K562 (cell line): ENCODE data around the gene RBM34. TPM values are rescaled to one million over a fixed set of nuclear protein-coding genes. Genes with fewer than 3 reads are reported as not detected.

Source experiments
- ATAC-seq: fragments of 200-7000 bp; cut with Tn5 transposase; 3 replicates; pipeline ENCODE4 v1.9.1; 2020; ENCODE audit warnings: moderate library complexity
- BruUV-seq: library from RNA; stranded (reverse); fragments of 400-500 nt; replicated peaks from 2 replicates; lab custom pipeline; 2021; lab: Mats Ljungman, UMichigan
- CTCF ChIA-PET: fragments of 300-600 bp; formaldehyde crosslinking; extraction: SDS; loops from one replicate; lab custom pipeline; 2021; ENCODE audit warnings: low intra/inter-chr PET ratio; lab: Yijun Ruan, JAX
- POLR2A ChIA-PET: fragments of 300-600, 350-650 bp; sonication (Branson Sonifier 250); formaldehyde crosslinking; extraction: SDS; loops from one replicate; lab custom pipeline; 2021; ENCODE audit warnings: antibody characterized with exemption, inconsistent platforms; lab: Yijun Ruan, JAX
- DNase-seq, 4 experiments: peaks; one replicate each; pipeline versions ENCODE4 v3.0.0 to v3.0.0-alpha.2; 2011 to 2018; ENCODE audit warnings: low spot score in 3 of 4, mixed read lengths in 3 of 4; ENCODE audit errors: extremely low read depth in 1 of 4
- FAIRE-seq: peaks from 2 replicates; lab custom pipeline; 2011; peaks lifted over from hg19 to GRCh38; lab: Jason Lieb, UNC
- H2AFZ ChIP-seq: 2 replicates; pipeline ENCODE4 v1.6.0; 2011; ENCODE audit warnings: low read depth, low read length, control low read depth, inconsistent platforms
- H3K27ac ChIP-seq: fragments of 200-600 bp; 3 replicates; pipeline ENCODE4 v1.8.0; 2011; ENCODE audit warnings: low read depth, mild to moderate bottlenecking, control low read depth, inconsistent platforms, low read length, moderate library complexity, mixed read lengths; ENCODE audit errors: extremely low read depth
- H3K27me3 ChIP-seq, 2 experiments: fragments of 300-600 bp in 1 of 2; 2 replicates in 1 of 2; 3 replicates in 1 of 2; pipeline versions ENCODE4 v1.6.0 to v1.8.0; 2011; ENCODE audit warnings: inconsistent platforms in 2 of 2, low read length in 2 of 2, mild to moderate bottlenecking in 1 of 2, mixed read lengths in 1 of 2, moderate library complexity in 1 of 2; ENCODE audit not compliant: control insufficient read depth in 2 of 2, insufficient read depth in 2 of 2
- H3K36me3 ChIP-seq: fragments of 300-600 bp; 3 replicates; pipeline ENCODE4 v1.8.0; 2011; ENCODE audit warnings: mild to moderate bottlenecking, low read length, inconsistent platforms; ENCODE audit not compliant: control insufficient read depth, insufficient read depth
- H3K4me1 ChIP-seq, 2 experiments: fragments of 200-600 bp in 1 of 2; replicated peaks in 1 of 2; 2 replicates in 1 of 2; 3 replicates in 1 of 2; pipeline versions ENCODE4 v1.5.1 to v1.8.0; 2011; ENCODE audit warnings: inconsistent platforms in 2 of 2, low read length in 2 of 2, mild to moderate bottlenecking in 1 of 2, mixed read lengths in 1 of 2, moderate library complexity in 1 of 2; ENCODE audit not compliant: control insufficient read depth in 2 of 2, insufficient read depth in 2 of 2
- H3K4me2 ChIP-seq: 2 replicates; pipeline ENCODE4 v1.6.1; 2011; ENCODE audit warnings: low read length, control low read depth, inconsistent platforms, mixed read lengths; ENCODE audit not compliant: insufficient read depth
- H3K4me3 ChIP-seq: fragments of 200-600 bp; sonication (generic), shearing (Covaris generic); 2 replicates; pipeline ENCODE4 v1.5.1; 2016; ENCODE audit warnings: control low read depth, inconsistent platforms
- H3K79me2 ChIP-seq: fragments of 200-600 bp; 3 replicates; pipeline ENCODE4 v1.8.0; 2011; ENCODE audit warnings: low read length, inconsistent platforms; ENCODE audit not compliant: control insufficient read depth, insufficient read depth
- H3K9ac ChIP-seq, 2 experiments: 2 replicates each; pipeline versions ENCODE4 v1.6.0 to v1.6.1; 2011; ENCODE audit warnings: low read depth in 2 of 2, low read length in 2 of 2, control low read depth in 1 of 2, inconsistent platforms in 1 of 2, mild to moderate bottlenecking in 1 of 2, mixed read lengths in 1 of 2; ENCODE audit not compliant: insufficient read depth in 1 of 2
- H3K9me1 ChIP-seq: one replicate; pipeline ENCODE4 v1.6.0; 2011; ENCODE audit warnings: inconsistent platforms, mild to moderate bottlenecking, low read length, moderate library complexity; ENCODE audit not compliant: control insufficient read depth, insufficient read depth
- H3K9me3 ChIP-seq: replicated peaks from 2 replicates; pipeline ENCODE4 v1.5.1; 2011; ENCODE audit warnings: low read depth, low read length, inconsistent platforms; ENCODE audit not compliant: control insufficient read depth, insufficient read depth
- H4K20me1 ChIP-seq: replicated peaks from 2 replicates; pipeline ENCODE4 v1.6.1; 2011; ENCODE audit warnings: low read length, inconsistent platforms, mixed read lengths; ENCODE audit not compliant: control insufficient read depth, insufficient read depth
- CEBPB ChIP-seq: fragments of 450-650 bp; IDR thresholded peaks from 2 replicates; pipeline ENCODE4 v1.6.1; 2016; ENCODE audit warnings: missing genetic modification characterization, missing compliant biosample characterization
- MCM5 ChIP-seq: fragments of 450-650 bp; IDR thresholded peaks from 2 replicates; pipeline ENCODE4 v1.6.1; 2016; ENCODE audit warnings: low read depth
- PHB2 ChIP-seq: fragments of 450-650 bp; IDR thresholded peaks from 2 replicates; pipeline ENCODE4 v1.6.1; 2017; ENCODE audit warnings: low read depth
- TRIM28 ChIP-seq: fragments of 450-650 bp; IDR thresholded peaks from 2 replicates; pipeline ENCODE4 v1.6.1; 2017
- ZNF224 ChIP-seq: sonication (generic); formaldehyde crosslinking; IDR thresholded peaks from 2 replicates; pipeline ENCODE4 v1.8.0; 2022; ENCODE audit warnings: mild to moderate bottlenecking, missing genetic modification reagents
- ZNF316 ChIP-seq: fragments of 450-650 bp; IDR thresholded peaks from 2 replicates; pipeline ENCODE4 v1.6.1; 2016
- ZNF584 ChIP-seq: fragments of 200-800 bp; sonication (Bioruptor generic); IDR thresholded peaks from 2 replicates; pipeline ENCODE4 v1.6.1; 2016; ENCODE audit warnings: low read depth, mild to moderate bottlenecking, missing genetic modification characterization, missing compliant biosample characterization
- WGBS: fragments of 100-300 bp; shearing (Covaris generic); methylation state at CpG from one replicate; pipeline ENCODE4 v1.1.6; 2016; ENCODE audit warnings: low coverage, mixed read lengths; ENCODE audit not compliant: insufficient coverage; ENCODE audit errors: missing lambda C conversion rate; 5-methylcytosine and 5-hydroxymethylcytosine counted together
- in situ Hi-C: fragments of 300-500 bp; cut with MboI; formaldehyde crosslinking; loops from 4 replicates; pipeline ENCODE4 v1.15.0; 2018; ENCODE audit warnings: inconsistent platforms, mixed read lengths
- intact Hi-C: fragments of 100-400 bp; cut with micrococcal nuclease; formaldehyde crosslinking; loops from 2 replicates; pipeline ENCODE4 v1.14.2; 2022
- polyA plus RNA-seq, 8 experiments: library from polyadenylated mRNA; depleted of rRNA in 4 of 8; stranded (reverse) in 5 of 8; unstranded in 3 of 8; fragments of >200 nt; fragmentation: Nextera tagmentation in 2 of 8; fragmentation: Illumina TruSeq in 1 of 8; extraction: Ambion mirVana in 2 of 8; extraction: Trizol in 1 of 8; gene quantifications; 2 replicates each; pipeline versions ENCODE4 v1.2.1 to v1.2.3, GENCODE V29; 2011 to 2014; ENCODE audit warnings: inconsistent platforms in 1 of 8, missing spikeins in 1 of 8
- total RNA-seq, 7 experiments: library from RNA; depleted of rRNA in 6 of 7; stranded (reverse); fragments of >200 nt in 6 of 7; fragmentation: Illumina TruSeq in 2 of 7; extraction: Trizol in 2 of 7; gene quantifications; 2 replicates each; pipeline versions ENCODE4 v1.2.1 to v1.2.3, GENCODE V29; 2011 to 2021; ENCODE audit warnings: low replicate concordance in 1 of 7
- TF ChIP-seq, protein P1 (sequence below): fragments of 450-650 bp; IDR thresholded peaks from 2 replicates; pipeline ENCODE4 v1.6.1; 2017; ENCODE audit warnings: antibody characterized with exemption, mild to moderate bottlenecking
- TF ChIP-seq, protein P2 (sequence below): sonication (generic); formaldehyde crosslinking; IDR thresholded peaks from 2 replicates; pipeline ENCODE4 v1.8.0; 2022; ENCODE audit warnings: mild to moderate bottlenecking, missing genetic modification reagents, borderline replicate concordance
- TF ChIP-seq, protein P3 (sequence below): fragments of 450-650 bp; conservative IDR thresholded peaks from 2 replicates; pipeline ENCODE4 v1.6.1; 2016; ENCODE audit warnings: missing genetic modification characterization, low read depth, mild to moderate bottlenecking, control low read depth, missing compliant biosample characterization

The RBM34 gene
- total and polyA plus RNA-seq, 9 of the 15 experiments (the other 6 are each of a cell fraction or from before 2014, with no cell fraction given) = 64.0 to 178 (median 124) TPM

- TF ChIP-seq, protein P1, sequence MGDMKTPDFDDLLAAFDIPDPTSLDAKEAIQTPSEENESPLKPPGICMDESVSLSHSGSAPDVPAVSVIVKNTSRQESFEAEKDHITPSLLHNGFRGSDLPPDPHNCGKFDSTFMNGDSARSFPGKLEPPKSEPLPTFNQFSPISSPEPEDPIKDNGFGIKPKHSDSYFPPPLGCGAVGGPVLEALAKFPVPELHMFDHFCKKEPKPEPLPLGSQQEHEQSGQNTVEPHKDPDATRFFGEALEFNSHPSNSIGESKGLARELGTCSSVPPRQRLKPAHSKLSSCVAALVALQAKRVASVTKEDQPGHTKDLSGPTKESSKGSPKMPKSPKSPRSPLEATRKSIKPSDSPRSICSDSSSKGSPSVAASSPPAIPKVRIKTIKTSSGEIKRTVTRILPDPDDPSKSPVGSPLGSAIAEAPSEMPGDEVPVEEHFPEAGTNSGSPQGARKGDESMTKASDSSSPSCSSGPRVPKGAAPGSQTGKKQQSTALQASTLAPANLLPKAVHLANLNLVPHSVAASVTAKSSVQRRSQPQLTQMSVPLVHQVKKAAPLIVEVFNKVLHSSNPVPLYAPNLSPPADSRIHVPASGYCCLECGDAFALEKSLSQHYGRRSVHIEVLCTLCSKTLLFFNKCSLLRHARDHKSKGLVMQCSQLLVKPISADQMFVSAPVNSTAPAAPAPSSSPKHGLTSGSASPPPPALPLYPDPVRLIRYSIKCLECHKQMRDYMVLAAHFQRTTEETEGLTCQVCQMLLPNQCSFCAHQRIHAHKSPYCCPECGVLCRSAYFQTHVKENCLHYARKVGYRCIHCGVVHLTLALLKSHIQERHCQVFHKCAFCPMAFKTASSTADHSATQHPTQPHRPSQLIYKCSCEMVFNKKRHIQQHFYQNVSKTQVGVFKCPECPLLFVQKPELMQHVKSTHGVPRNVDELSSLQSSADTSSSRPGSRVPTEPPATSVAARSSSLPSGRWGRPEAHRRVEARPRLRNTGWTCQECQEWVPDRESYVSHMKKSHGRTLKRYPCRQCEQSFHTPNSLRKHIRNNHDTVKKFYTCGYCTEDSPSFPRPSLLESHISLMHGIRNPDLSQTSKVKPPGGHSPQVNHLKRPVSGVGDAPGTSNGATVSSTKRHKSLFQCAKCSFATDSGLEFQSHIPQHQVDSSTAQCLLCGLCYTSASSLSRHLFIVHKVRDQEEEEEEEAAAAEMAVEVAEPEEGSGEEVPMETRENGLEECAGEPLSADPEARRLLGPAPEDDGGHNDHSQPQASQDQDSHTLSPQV = no peak
- no peak for TF ChIP-seq ZNF584 (CRISPR knock-in tag)
- TF ChIP-seq TRIM28 = no peak
- no peak for TF ChIP-seq ZNF224 (CRISPR knock-in tag)
- TF ChIP-seq PHB2 = no peak
Observed at GRCh38 chr1:235187316-235187715, 26.3 kb upstream of the RBM34 start (continued).

GRCh38 chr1:235181561-235182245 is 20.7 kb upstream of the RBM34 start:
- ATAC-seq (no peak; the same call in 1 of the 3 replicates), FAIRE-seq (no peak), DNase-seq (no peak)
- Histone ChIP-seq H3K9me3 (no peaks in the 10 kb centered on the region), H3K4me1 (no peaks in the 10 kb centered on the region), H3K4me2 (no peak overlapping the region), H3K36me3 (peaks cover 50% of the 10 kb centered on the region), H3K4me3 (no peak overlapping the region), H3K27me3 (no peaks in the 10 kb centered on the region), H3K27ac (no peak overlapping the region), H2AFZ (no peak overlapping the region), H3K9me1 (no peaks in the 10 kb centered on the region), H3K9ac (no peak overlapping the region), H3K79me2 (no peaks in the 10 kb centered on the region), H4K20me1 (no peaks in the 10 kb centered on the region)
- ChIA-PET POLR2A (interaction anchor here (0.6 to 0.7 kb wide), 2 partner anchors 17 to 28 kb away, joined by 3 read pairs; no protein-coding TSS in a partner anchor), CTCF (no interaction called here)
- TF ChIP-seq, protein P2, sequence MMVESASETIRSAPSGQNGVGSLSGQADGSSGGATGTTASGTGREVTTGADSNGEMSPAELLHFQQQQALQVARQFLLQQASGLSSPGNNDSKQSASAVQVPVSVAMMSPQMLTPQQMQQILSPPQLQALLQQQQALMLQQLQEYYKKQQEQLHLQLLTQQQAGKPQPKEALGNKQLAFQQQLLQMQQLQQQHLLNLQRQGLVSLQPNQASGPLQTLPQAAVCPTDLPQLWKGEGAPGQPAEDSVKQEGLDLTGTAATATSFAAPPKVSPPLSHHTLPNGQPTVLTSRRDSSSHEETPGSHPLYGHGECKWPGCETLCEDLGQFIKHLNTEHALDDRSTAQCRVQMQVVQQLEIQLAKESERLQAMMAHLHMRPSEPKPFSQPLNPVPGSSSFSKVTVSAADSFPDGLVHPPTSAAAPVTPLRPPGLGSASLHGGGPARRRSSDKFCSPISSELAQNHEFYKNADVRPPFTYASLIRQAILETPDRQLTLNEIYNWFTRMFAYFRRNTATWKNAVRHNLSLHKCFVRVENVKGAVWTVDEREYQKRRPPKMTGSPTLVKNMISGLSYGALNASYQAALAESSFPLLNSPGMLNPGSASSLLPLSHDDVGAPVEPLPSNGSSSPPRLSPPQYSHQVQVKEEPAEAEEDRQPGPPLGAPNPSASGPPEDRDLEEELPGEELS (CRISPR knock-in tag) = no peak
- TF ChIP-seq MCM5 (no peak), ZNF316 (peak; percentile 52; the same call in 1 of the 2 replicates), CEBPB (no peak)
- TF ChIP-seq, protein P3, sequence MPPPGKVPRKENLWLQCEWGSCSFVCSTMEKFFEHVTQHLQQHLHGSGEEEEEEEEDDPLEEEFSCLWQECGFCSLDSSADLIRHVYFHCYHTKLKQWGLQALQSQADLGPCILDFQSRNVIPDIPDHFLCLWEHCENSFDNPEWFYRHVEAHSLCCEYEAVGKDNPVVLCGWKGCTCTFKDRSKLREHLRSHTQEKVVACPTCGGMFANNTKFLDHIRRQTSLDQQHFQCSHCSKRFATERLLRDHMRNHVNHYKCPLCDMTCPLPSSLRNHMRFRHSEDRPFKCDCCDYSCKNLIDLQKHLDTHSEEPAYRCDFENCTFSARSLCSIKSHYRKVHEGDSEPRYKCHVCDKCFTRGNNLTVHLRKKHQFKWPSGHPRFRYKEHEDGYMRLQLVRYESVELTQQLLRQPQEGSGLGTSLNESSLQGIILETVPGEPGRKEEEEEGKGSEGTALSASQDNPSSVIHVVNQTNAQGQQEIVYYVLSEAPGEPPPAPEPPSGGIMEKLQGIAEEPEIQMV (tag) = no peak
- 80% methylated on average over 8 of the region's 8 CpGs for WGBS
- no TSS peak for BruUV-seq
- intact Hi-C loops = no loop called here
- in situ Hi-C loops = no loop called here
